Ishikawa (cell line): Measurements from ENCODE around the gene SRPX2.

Source experiments
- TAF1 ChIP-seq: IDR thresholded peaks from 2 replicates; pipeline ENCODE4 v1.6.1; 2012; ENCODE audit warnings: low read depth, mild to moderate bottlenecking
- YY1 ChIP-seq: IDR thresholded peaks from 2 replicates; pipeline ENCODE4 v1.6.1; 2012; ENCODE audit warnings: low read depth
- TF ChIP-seq, protein P1 (sequence below): IDR thresholded peaks from 2 replicates; pipeline ENCODE4 v1.6.1; 2012; ENCODE audit warnings: low read depth, mild to moderate bottlenecking

DNA sequence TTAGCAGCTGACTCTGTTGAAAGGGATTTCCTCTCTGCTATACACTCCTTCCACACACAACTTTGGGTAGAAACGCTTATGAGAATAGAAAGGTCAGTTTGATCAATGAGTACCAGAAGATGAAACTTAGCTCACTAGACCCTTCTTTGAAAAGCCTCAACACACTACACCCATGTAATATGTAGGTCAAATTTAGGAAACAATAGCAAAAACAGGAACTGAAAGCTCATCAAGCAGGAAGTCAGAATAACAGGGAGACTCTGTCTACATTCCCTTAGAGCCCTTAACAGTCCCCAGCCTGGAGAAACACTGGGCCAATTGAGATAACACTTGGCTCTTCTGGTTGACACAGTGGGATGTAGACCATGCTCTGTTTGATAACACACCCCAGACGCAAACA lies 30.7 kb downstream of the SRPX2 start:
- TF ChIP-seq, protein P1, sequence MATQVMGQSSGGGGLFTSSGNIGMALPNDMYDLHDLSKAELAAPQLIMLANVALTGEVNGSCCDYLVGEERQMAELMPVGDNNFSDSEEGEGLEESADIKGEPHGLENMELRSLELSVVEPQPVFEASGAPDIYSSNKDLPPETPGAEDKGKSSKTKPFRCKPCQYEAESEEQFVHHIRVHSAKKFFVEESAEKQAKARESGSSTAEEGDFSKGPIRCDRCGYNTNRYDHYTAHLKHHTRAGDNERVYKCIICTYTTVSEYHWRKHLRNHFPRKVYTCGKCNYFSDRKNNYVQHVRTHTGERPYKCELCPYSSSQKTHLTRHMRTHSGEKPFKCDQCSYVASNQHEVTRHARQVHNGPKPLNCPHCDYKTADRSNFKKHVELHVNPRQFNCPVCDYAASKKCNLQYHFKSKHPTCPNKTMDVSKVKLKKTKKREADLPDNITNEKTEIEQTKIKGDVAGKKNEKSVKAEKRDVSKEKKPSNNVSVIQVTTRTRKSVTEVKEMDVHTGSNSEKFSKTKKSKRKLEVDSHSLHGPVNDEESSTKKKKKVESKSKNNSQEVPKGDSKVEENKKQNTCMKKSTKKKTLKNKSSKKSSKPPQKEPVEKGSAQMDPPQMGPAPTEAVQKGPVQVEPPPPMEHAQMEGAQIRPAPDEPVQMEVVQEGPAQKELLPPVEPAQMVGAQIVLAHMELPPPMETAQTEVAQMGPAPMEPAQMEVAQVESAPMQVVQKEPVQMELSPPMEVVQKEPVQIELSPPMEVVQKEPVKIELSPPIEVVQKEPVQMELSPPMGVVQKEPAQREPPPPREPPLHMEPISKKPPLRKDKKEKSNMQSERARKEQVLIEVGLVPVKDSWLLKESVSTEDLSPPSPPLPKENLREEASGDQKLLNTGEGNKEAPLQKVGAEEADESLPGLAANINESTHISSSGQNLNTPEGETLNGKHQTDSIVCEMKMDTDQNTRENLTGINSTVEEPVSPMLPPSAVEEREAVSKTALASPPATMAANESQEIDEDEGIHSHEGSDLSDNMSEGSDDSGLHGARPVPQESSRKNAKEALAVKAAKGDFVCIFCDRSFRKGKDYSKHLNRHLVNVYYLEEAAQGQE, result no peak
- TF ChIP-seq TAF1 (no peak), YY1 (no peak)
